ENCODE results near the gene PRKAA1.
A peak's percentile ranks its signal among the peaks of the same experiment; 100 is the strongest.
"Not testable (repeated sequence)": the region's sequence is repeated elsewhere in the genome, so short reads cannot be mapped to it uniquely, and the experiment has no call there.

The PRKAA1 gene

GRCh38 chr5:40825461-40826043 lies 27.4 kb upstream of the PRKAA1 start:
- DNase-seq (ENCODE audit: low spot score), result not testable (repeated sequence)

GRCh38 chr5:40823459-40823858 lies 25.3 kb upstream of the PRKAA1 start:
- DNase-seq (ENCODE audit: low spot score), result no peak

- DNase-seq (ENCODE audit: low spot score), result no peak
These were observed 15.6 kb upstream of the PRKAA1 start for GRCh38 chr5:40813698-40814281.

GRCh38 chr5:40812125-40812524 lies 14.0 kb upstream of the PRKAA1 start:
- DNase-seq (ENCODE audit: low spot score), result no peak

GRCh38 chr5:40801771-40802562 lies 3.8 kb upstream of the PRKAA1 start:
- DNase-seq (ENCODE audit: low spot score), result no peak

- DNase-seq (ENCODE audit: low spot score), result no peak
These were observed 1.1 kb upstream of the PRKAA1 start for GRCh38 chr5:40799258-40799657.

GRCh38 chr5:40798801-40799210 lies 632 bp upstream of the PRKAA1 start:
- no peak for DNase-seq (ENCODE audit: low spot score)

GRCh38 chr5:40797273-40798011 lies 732 bp downstream of the PRKAA1 start:
- peak; percentile 69 for DNase-seq (ENCODE audit: low spot score)

GRCh38 chr5:40796487-40796889 lies 1.7 kb downstream of the PRKAA1 start:
- no peak for DNase-seq (ENCODE audit: low spot score)

GRCh38 chr5:40794877-40795276 lies 3.3 kb downstream of the PRKAA1 start:
- not testable (repeated sequence) for DNase-seq (ENCODE audit: low spot score)

GRCh38 chr5:40794340-40794739 lies 3.8 kb downstream of the PRKAA1 start:
- not testable (repeated sequence) for DNase-seq (ENCODE audit: low spot score)

GRCh38 chr5:40792691-40793090 lies 5.5 kb downstream of the PRKAA1 start:
- not testable (repeated sequence) for DNase-seq (ENCODE audit: low spot score)

- DNase-seq (ENCODE audit: low spot score), result no peak
These were observed 6.4 kb downstream of the PRKAA1 start for GRCh38 chr5:40791715-40792139.

GRCh38 chr5:40790947-40791593 lies 7.1 kb downstream of the PRKAA1 start:
- no peak for DNase-seq (ENCODE audit: low spot score)

- DNase-seq (ENCODE audit: low spot score), result not testable (repeated sequence)
These were observed 9.2 kb downstream of the PRKAA1 start for GRCh38 chr5:40788941-40789340.

GRCh38 chr5:40787986-40788385 lies 10.2 kb downstream of the PRKAA1 start:
- DNase-seq (ENCODE audit: low spot score), result no peak

- not testable (repeated sequence) for DNase-seq (ENCODE audit: low spot score)
These were observed 11.5 kb downstream of the PRKAA1 start for GRCh38 chr5:40786664-40787063.

- no peak for DNase-seq (ENCODE audit: low spot score)
These were observed 13.3 kb downstream of the PRKAA1 start for GRCh38 chr5:40784916-40785315.

GRCh38 chr5:40784027-40784653 lies 14.0 kb downstream of the PRKAA1 start:
- no peak for DNase-seq (ENCODE audit: low spot score)

GRCh38 chr5:40781843-40782409 lies 16.2 kb downstream of the PRKAA1 start:
- no peak for DNase-seq (ENCODE audit: low spot score)

GRCh38 chr5:40780858-40781257 lies 17.3 kb downstream of the PRKAA1 start:
- no peak for DNase-seq (ENCODE audit: low spot score)
